GM23338 (cell line): ENCODE measurements around the gene ABCA5. TPM values are rescaled to one million over a fixed set of nuclear protein-coding genes. Genes with fewer than 3 reads are reported as not detected.
A peak's percentile ranks its signal among the peaks of the same experiment; 100 is the strongest.

Experiments used
- ATAC-seq: fragments of 200-7000 bp; cut with Tn5 transposase; 3 replicates; pipeline ENCODE4 v1.9.1; 2020
- DNase-seq: peaks from one replicate; pipeline ENCODE4 v3.0.0-alpha.2; 2015; ENCODE audit warnings: low spot score
- H2AFZ ChIP-seq: fragments of 200-600 bp; sonication (generic); 2 replicates; pipeline ENCODE4 v1.8.0; 2016; ENCODE audit warnings: antibody characterized with exemption, mild to moderate bottlenecking, moderate library complexity
- H3F3A ChIP-seq: fragments of 200-600 bp; sonication (generic); replicated peaks from 2 replicates; pipeline ENCODE4 v1.8.0; 2017; ENCODE audit warnings: antibody characterized with exemption, mixed run types, low read depth
- H3K27ac ChIP-seq: fragments of 200-600 bp; sonication (generic); 2 replicates; pipeline ENCODE4 v1.6.1; 2016; ENCODE audit warnings: low read depth
- H3K27me3 ChIP-seq: fragments of 200-600 bp; sonication (generic); 2 replicates; pipeline ENCODE4 v1.8.0; 2016; ENCODE audit warnings: mild to moderate bottlenecking, mixed run types, moderate library complexity; ENCODE audit not compliant: insufficient read depth
- H3K36me3 ChIP-seq: fragments of 200-600 bp; sonication (generic); 2 replicates; pipeline ENCODE4 v1.8.0; 2016; ENCODE audit warnings: mild to moderate bottlenecking; ENCODE audit not compliant: insufficient read depth
- H3K4me1 ChIP-seq: fragments of 200-600 bp; sonication (generic); 2 replicates; pipeline ENCODE4 v1.8.0; 2016; ENCODE audit warnings: mild to moderate bottlenecking, moderate library complexity; ENCODE audit not compliant: insufficient read depth
- H3K4me2 ChIP-seq: fragments of 200-600 bp; sonication (generic); 2 replicates; pipeline ENCODE4 v1.7.1; 2017; ENCODE audit warnings: mixed run types
- H3K4me3 ChIP-seq: fragments of 200-600 bp; sonication (generic); 2 replicates; pipeline ENCODE4 v1.6.1; 2016; ENCODE audit warnings: mixed run types
- H3K79me2 ChIP-seq: fragments of 200-600 bp; sonication (generic); replicated peaks from 2 replicates; pipeline ENCODE4 v1.8.0; 2017; ENCODE audit warnings: mild to moderate bottlenecking; ENCODE audit not compliant: insufficient read depth
- H3K9me2 ChIP-seq: fragments of 200-600 bp; sonication (generic); 2 replicates; pipeline ENCODE4 v1.8.0; 2017; ENCODE audit not compliant: insufficient read depth
- H4K20me1 ChIP-seq: fragments of 200-600 bp; sonication (generic); replicated peaks from 2 replicates; pipeline ENCODE4 v1.8.0; 2017; ENCODE audit warnings: mild to moderate bottlenecking; ENCODE audit not compliant: insufficient read depth
- H3K27ac Mint-ChIP-seq: 2 replicates; pipeline ENCODE4 v1.8.0; 2020; ENCODE audit warnings: inconsistent platforms, mild to moderate bottlenecking, moderate library complexity, mixed read lengths
- H3K27me3 Mint-ChIP-seq: 3 replicates; pipeline ENCODE4 v1.8.0; 2022; ENCODE audit warnings: low read depth, mild to moderate bottlenecking, moderate library complexity, mixed read lengths, inconsistent platforms; ENCODE audit not compliant: insufficient read depth, poor library complexity
- H3K36me3 Mint-ChIP-seq: 3 replicates; pipeline ENCODE4 v1.8.0; 2021; ENCODE audit warnings: low read depth, mild to moderate bottlenecking, inconsistent platforms, moderate library complexity, mixed read lengths
- H3K4me1 Mint-ChIP-seq: 3 replicates; pipeline ENCODE4 v1.8.0; 2020; ENCODE audit warnings: mild to moderate bottlenecking, inconsistent platforms, mixed read lengths
- H3K4me3 Mint-ChIP-seq: 3 replicates; pipeline ENCODE4 v1.8.0; 2021; ENCODE audit warnings: moderate library complexity, mild to moderate bottlenecking, inconsistent platforms, mixed read lengths
- H3K9me3 Mint-ChIP-seq: 3 replicates; pipeline ENCODE4 v1.8.0; 2020; ENCODE audit warnings: moderate library complexity, mild to moderate bottlenecking, inconsistent platforms, mixed read lengths
- CTCF ChIP-seq, 2 experiments: fragments of 200-600 bp in 1 of 2; sonication (generic) in 1 of 2; conservative IDR thresholded peaks; 2 replicates each; pipeline versions ENCODE4 v1.5.1 to v1.6.1; 2016 to 2017; ENCODE audit warnings: antibody characterized with exemption in 2 of 2, low read depth in 2 of 2, mild to moderate bottlenecking in 2 of 2, moderate library complexity in 1 of 2
- ETS1 ChIP-seq: IDR thresholded peaks from 2 replicates; pipeline ENCODE4 v1.6.1; 2016; ENCODE audit warnings: antibody characterized with exemption
- EZH2 ChIP-seq: fragments of 200-600 bp; sonication (generic); IDR thresholded peaks from one replicate; pipeline ENCODE4 v1.8.0; 2017; ENCODE audit warnings: antibody characterized with exemption, mild to moderate bottlenecking, low read depth; ENCODE audit not compliant: unreplicated experiment
- EZH2phosphoT487 ChIP-seq: fragments of 200-600 bp; sonication (generic); IDR thresholded peaks from one replicate; pipeline ENCODE4 v1.8.1; 2018; ENCODE audit warnings: antibody characterized with exemption; ENCODE audit not compliant: unreplicated experiment
- NANOG ChIP-seq: IDR thresholded peaks from 2 replicates; pipeline ENCODE4 v1.6.1; 2016; ENCODE audit warnings: antibody characterized with exemption, borderline replicate concordance
- POLR2AphosphoS5 ChIP-seq: IDR thresholded peaks from 2 replicates; pipeline ENCODE4 v1.6.1; 2016; ENCODE audit warnings: antibody characterized with exemption, low read depth
- REST ChIP-seq: IDR thresholded peaks from one replicate; pipeline ENCODE4 v1.6.1; 2018; ENCODE audit warnings: antibody characterized with exemption; ENCODE audit not compliant: unreplicated experiment
- STAT1 ChIP-seq: IDR thresholded peaks from one replicate; pipeline ENCODE4 v1.6.1; 2016; ENCODE audit warnings: antibody characterized with exemption; ENCODE audit not compliant: unreplicated experiment
- ZNF114 ChIP-seq: fragments of 250-450 bp; sonication (Bioruptor Pico); IDR thresholded peaks from 2 replicates; pipeline ENCODE4 v1.5.0; 2020; ENCODE audit warnings: mild to moderate bottlenecking, moderate library complexity
- ZNF331 ChIP-seq: fragments of 250-450 bp; sonication (Bioruptor Pico); IDR thresholded peaks from 2 replicates; pipeline ENCODE4 v1.5.0; 2020; ENCODE audit warnings: low read depth, mild to moderate bottlenecking, moderate library complexity
- polyA plus RNA-seq: library from polyadenylated mRNA; unstranded; fragments of >200 nt; fragmentation: Nextera tagmentation; extraction: Ambion mirVana; gene quantifications from 2 replicates; pipeline ENCODE4 v1.2.1, GENCODE V29; 2016
- total RNA-seq: library from RNA; depleted of rRNA; stranded (reverse); fragments of >200 nt; shearing (Covaris generic); gene quantifications from 2 replicates; pipeline ENCODE4 v1.2.3, GENCODE V29; 2014

The ABCA5 gene
- total and polyA plus RNA-seq, 2 experiments from 2014 or later: 3.1 to 3.4 TPM

GRCh38 chr17:69335058-69335457 lies 8.1 kb upstream of the ABCA5 start:
- TF ChIP-seq REST: no peak
- no peak for TF ChIP-seq STAT1
- TF ChIP-seq ETS1: no peak
- no peak for TF ChIP-seq EZH2
- TF ChIP-seq CTCF (conservative IDR thresholded peaks at IDR 0.05; ENCODE audit: low read depth in 2 of 2): peak; percentile 65 to 70
- TF ChIP-seq ZNF114 (CRISPR knock-in tag): no peak
- Mint-ChIP-seq H3K36me3 (peaks cover 4% of the 10 kb centered on the region; the same call in 1 of the 3 replicates), H3K9me3 (peaks cover 9% of the 10 kb centered on the region; the same call in 2 of the 3 replicates), H3K27me3 (no peaks in the 10 kb centered on the region), H3K4me3 (no peak overlapping the region), H3K4me1 (0 out of 3 replicates have a peak, but pooled peaks cover 3% of the 10 kb centered on the region), H3K27ac (no peak overlapping the region)
- DNase-seq: peak; percentile 75
- ATAC-seq: peak; percentile 43; the same call in 1 of the 3 replicates
- H3K79me2 ChIP-seq: no peaks in the 10 kb centered on the region
- H3K27ac ChIP-seq: no peak overlapping the region
- H4K20me1 ChIP-seq: no peaks in the 10 kb centered on the region
- H3K4me3 ChIP-seq: no peak overlapping the region
- H3K36me3 ChIP-seq: no peaks in the 10 kb centered on the region
- H3K4me2 ChIP-seq: no peak overlapping the region
- H3K27me3 ChIP-seq: no peaks in the 10 kb centered on the region
- H3K9me2 ChIP-seq: no peaks in the 10 kb centered on the region
- H3F3A ChIP-seq: no peaks in the 10 kb centered on the region
- H3K4me1 ChIP-seq: no peaks in the 10 kb centered on the region
- H2AFZ ChIP-seq: no peak overlapping the region

- no peak for ATAC-seq
- H3K9me2 ChIP-seq: no peaks in the 10 kb centered on the region
- H3K4me3 ChIP-seq: no peak overlapping the region
- H3K27ac ChIP-seq: no peak overlapping the region
- no peak overlapping the region for H2AFZ ChIP-seq
- no peak for DNase-seq
- no peaks in the 10 kb centered on the region for H4K20me1 ChIP-seq
- H3K36me3 Mint-ChIP-seq: peaks cover 9% of the 10 kb centered on the region
- H3K27ac Mint-ChIP-seq: no peak overlapping the region
- no peaks in the 10 kb centered on the region for H3K36me3 ChIP-seq
- 0 out of 3 replicates have a peak, but pooled peaks cover 3% of the 10 kb centered on the region for H3K4me1 Mint-ChIP-seq
- H3K4me3 Mint-ChIP-seq: no peak overlapping the region
- H3F3A ChIP-seq: no peaks in the 10 kb centered on the region
- no peaks in the 10 kb centered on the region for H3K4me1 ChIP-seq
- no peaks in the 10 kb centered on the region for H3K27me3 Mint-ChIP-seq
- H3K4me2 ChIP-seq: no peak overlapping the region
- peaks cover 18% of the 10 kb centered on the region for H3K9me3 Mint-ChIP-seq
- no peaks in the 10 kb centered on the region for H3K27me3 ChIP-seq
- no peaks in the 10 kb centered on the region for H3K79me2 ChIP-seq
- TF ChIP-seq NANOG (no peak), REST (no peak), STAT1 (no peak), ETS1 (no peak), CTCF (conservative IDR thresholded peaks at IDR 0.05; ENCODE audit: low read depth in 2 of 2) (no peak), EZH2phosphoT487 (no peak), ZNF331 (CRISPR knock-in tag) (no peak), POLR2AphosphoS5 (no peak)
Observed at GRCh38 chr17:69333561-69333960, 6.6 kb upstream of the ABCA5 start.
